HL-60 (cell line): ENCODE data around the gene TMPRSS7.
"Not testable (repeated sequence)": the region's sequence is repeated elsewhere in the genome, so short reads cannot be mapped to it uniquely, and the experiment has no call there.

Experiments
- DNase-seq, 2 experiments: peaks; one replicate each; pipeline ENCODE4 v3.0.0-alpha.2; 2010 to 2020; ENCODE audit warnings: low read depth in 1 of 2, low spot score in 1 of 2
- H3K27ac ChIP-seq: fragments of 250-450 bp; sonication (Bioruptor Pico); replicated peaks from 2 replicates; pipeline ENCODE4 v1.5.1; 2020; ENCODE audit warnings: mild to moderate bottlenecking, moderate library complexity
- H3K27me3 ChIP-seq: fragments of 250-450 bp; sonication (Bioruptor Pico); 2 replicates; pipeline ENCODE4 v1.5.1; 2021; ENCODE audit warnings: mild to moderate bottlenecking, moderate library complexity; ENCODE audit not compliant: insufficient read depth, poor library complexity, severe bottlenecking
- H3K4me3 ChIP-seq: replicated peaks from 2 replicates; pipeline ENCODE4 v1.5.1; 2011; ENCODE audit warnings: mild to moderate bottlenecking, control low read depth, low read length; ENCODE audit not compliant: insufficient read depth
- GABPA ChIP-seq: IDR thresholded peaks from 2 replicates; pipeline ENCODE4 v1.6.1; 2012; ENCODE audit warnings: low read depth
- POLR2AphosphoS5 ChIP-seq: IDR thresholded peaks from 2 replicates; pipeline ENCODE4 v1.6.1; 2012; ENCODE audit warnings: low read depth
- REST ChIP-seq: IDR thresholded peaks from 2 replicates; pipeline ENCODE4 v1.6.1; 2012; ENCODE audit warnings: low read depth; ENCODE audit not compliant: insufficient replicate concordance
- SPI1 ChIP-seq: IDR thresholded peaks from 2 replicates; pipeline ENCODE4 v1.6.1; 2012; ENCODE audit warnings: low read depth, mild to moderate bottlenecking, borderline replicate concordance
- TF ChIP-seq, protein P1 (sequence below): IDR thresholded peaks from one replicate; pipeline ENCODE4 v1.5.1; 2011; ENCODE audit warnings: low read length, control low read depth, inconsistent platforms; ENCODE audit not compliant: insufficient read depth

The TMPRSS7 gene

GRCh38 chr3:112056451-112056929, 22.0 kb downstream of the TMPRSS7 start:
- Histone ChIP-seq H3K27ac (no peak overlapping the region), H3K27me3 (no peaks in the 10 kb centered on the region), H3K4me3 (no peak overlapping the region)
- no peak for DNase-seq
- TF ChIP-seq SPI1: no peak
- TF ChIP-seq, protein P1, sequence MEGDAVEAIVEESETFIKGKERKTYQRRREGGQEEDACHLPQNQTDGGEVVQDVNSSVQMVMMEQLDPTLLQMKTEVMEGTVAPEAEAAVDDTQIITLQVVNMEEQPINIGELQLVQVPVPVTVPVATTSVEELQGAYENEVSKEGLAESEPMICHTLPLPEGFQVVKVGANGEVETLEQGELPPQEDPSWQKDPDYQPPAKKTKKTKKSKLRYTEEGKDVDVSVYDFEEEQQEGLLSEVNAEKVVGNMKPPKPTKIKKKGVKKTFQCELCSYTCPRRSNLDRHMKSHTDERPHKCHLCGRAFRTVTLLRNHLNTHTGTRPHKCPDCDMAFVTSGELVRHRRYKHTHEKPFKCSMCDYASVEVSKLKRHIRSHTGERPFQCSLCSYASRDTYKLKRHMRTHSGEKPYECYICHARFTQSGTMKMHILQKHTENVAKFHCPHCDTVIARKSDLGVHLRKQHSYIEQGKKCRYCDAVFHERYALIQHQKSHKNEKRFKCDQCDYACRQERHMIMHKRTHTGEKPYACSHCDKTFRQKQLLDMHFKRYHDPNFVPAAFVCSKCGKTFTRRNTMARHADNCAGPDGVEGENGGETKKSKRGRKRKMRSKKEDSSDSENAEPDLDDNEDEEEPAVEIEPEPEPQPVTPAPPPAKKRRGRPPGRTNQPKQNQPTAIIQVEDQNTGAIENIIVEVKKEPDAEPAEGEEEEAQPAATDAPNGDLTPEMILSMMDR: no peak
- no peak for TF ChIP-seq REST
- TF ChIP-seq POLR2AphosphoS5: no peak
- no peak for TF ChIP-seq GABPA

GRCh38 chr3:112059497-112059896, 25.0 kb downstream of the TMPRSS7 start:
- TF ChIP-seq REST (no peak), SPI1 (no peak), GABPA (no peak), POLR2AphosphoS5 (no peak)
- TF ChIP-seq, protein P1: no peak
- H3K27ac ChIP-seq: no peak overlapping the region
- no peak for DNase-seq
- no peak overlapping the region for H3K4me3 ChIP-seq
- no peaks in the 10 kb centered on the region for H3K27me3 ChIP-seq

- no peak for DNase-seq
- no peak overlapping the region for H3K27ac ChIP-seq
Measured at GRCh38 chr3:112061152-112061551, 26.6 kb downstream of the TMPRSS7 start.

GRCh38 chr3:112072387-112073060, 38.0 kb downstream of the TMPRSS7 start:
- H3K4me3 ChIP-seq, DNase-seq, H3K27me3 ChIP-seq, H3K27ac ChIP-seq: not testable (repeated sequence)

More at GRCh38 chr3:112061152-112061551, 26.6 kb downstream of the TMPRSS7 start:
- Histone ChIP-seq H3K27me3 (no peaks in the 10 kb centered on the region), H3K4me3 (no peak overlapping the region)
- TF ChIP-seq, protein P1: no peak
- no peak for TF ChIP-seq POLR2AphosphoS5
- TF ChIP-seq GABPA: no peak
- no peak for TF ChIP-seq REST
- TF ChIP-seq SPI1: no peak
